Upper lobe of left lung (tissue), 4 donors: ENCODE results near the gene LRRC45.

Experiments
- EP300 ChIP-seq, 4 donors: sonication (generic); formaldehyde crosslinking; IDR thresholded peaks; one replicate each; pipeline ENCODE4 v1.5.1; 2017; ENCODE audit warnings: antibody characterized with exemption in 4 of 4, control low read depth in 2 of 4
- POLR2A ChIP-seq, 4 donors: fragments of 450-650 bp; IDR thresholded peaks; one replicate each; pipeline ENCODE4 v1.5.1; 2016 to 2017; ENCODE audit warnings: antibody characterized with exemption in 4 of 4, mild to moderate bottlenecking in 2 of 4
- POLR2AphosphoS5 ChIP-seq, 2 donors: sonication (generic); formaldehyde crosslinking; IDR thresholded peaks; one replicate each; pipeline ENCODE4 v1.5.1; 2017; ENCODE audit warnings: antibody characterized with exemption in 2 of 2
- TF ChIP-seq, protein P1 (sequence below), 6 experiments: fragments of 450-650 bp in 4 of 6; fragments of 200-600 bp in 2 of 6; sonication (generic) in 2 of 6; IDR thresholded peaks; one replicate each; pipeline ENCODE4 v1.5.1; 2016 to 2019; ENCODE audit warnings: antibody characterized with exemption in 6 of 6

DNA sequence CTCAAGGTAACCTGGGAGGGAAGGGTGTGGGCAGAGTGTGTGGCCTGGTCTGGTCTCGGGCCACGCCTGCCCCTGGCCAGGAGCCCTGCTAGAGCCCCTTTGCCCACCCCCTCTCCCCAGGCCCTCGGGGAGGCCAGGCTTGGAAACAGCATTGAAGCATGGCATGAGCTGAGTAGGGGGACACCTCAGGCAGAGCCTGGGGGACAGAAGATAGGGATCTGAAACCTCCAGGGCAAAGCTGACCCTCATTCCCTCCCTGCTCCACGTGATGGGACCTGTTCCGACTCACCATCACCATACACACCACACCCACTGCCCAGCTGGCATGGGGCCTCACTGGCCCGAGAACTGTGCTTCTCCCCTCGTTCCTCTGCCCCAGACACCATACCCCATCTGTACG lies 26.0 kb downstream of the LRRC45 start:
- TF ChIP-seq, protein P1, sequence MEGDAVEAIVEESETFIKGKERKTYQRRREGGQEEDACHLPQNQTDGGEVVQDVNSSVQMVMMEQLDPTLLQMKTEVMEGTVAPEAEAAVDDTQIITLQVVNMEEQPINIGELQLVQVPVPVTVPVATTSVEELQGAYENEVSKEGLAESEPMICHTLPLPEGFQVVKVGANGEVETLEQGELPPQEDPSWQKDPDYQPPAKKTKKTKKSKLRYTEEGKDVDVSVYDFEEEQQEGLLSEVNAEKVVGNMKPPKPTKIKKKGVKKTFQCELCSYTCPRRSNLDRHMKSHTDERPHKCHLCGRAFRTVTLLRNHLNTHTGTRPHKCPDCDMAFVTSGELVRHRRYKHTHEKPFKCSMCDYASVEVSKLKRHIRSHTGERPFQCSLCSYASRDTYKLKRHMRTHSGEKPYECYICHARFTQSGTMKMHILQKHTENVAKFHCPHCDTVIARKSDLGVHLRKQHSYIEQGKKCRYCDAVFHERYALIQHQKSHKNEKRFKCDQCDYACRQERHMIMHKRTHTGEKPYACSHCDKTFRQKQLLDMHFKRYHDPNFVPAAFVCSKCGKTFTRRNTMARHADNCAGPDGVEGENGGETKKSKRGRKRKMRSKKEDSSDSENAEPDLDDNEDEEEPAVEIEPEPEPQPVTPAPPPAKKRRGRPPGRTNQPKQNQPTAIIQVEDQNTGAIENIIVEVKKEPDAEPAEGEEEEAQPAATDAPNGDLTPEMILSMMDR (IDR thresholded peaks at IDR 0.05) = no peak
- no peak for TF ChIP-seq POLR2AphosphoS5 (IDR thresholded peaks at IDR 0.05)
- TF ChIP-seq POLR2A (IDR thresholded peaks at IDR 0.05) = no peak
- TF ChIP-seq EP300 (IDR thresholded peaks at IDR 0.05) = no peak
